ENCODE data around the gene EFHC2.

EFHC2 gene, protein sequence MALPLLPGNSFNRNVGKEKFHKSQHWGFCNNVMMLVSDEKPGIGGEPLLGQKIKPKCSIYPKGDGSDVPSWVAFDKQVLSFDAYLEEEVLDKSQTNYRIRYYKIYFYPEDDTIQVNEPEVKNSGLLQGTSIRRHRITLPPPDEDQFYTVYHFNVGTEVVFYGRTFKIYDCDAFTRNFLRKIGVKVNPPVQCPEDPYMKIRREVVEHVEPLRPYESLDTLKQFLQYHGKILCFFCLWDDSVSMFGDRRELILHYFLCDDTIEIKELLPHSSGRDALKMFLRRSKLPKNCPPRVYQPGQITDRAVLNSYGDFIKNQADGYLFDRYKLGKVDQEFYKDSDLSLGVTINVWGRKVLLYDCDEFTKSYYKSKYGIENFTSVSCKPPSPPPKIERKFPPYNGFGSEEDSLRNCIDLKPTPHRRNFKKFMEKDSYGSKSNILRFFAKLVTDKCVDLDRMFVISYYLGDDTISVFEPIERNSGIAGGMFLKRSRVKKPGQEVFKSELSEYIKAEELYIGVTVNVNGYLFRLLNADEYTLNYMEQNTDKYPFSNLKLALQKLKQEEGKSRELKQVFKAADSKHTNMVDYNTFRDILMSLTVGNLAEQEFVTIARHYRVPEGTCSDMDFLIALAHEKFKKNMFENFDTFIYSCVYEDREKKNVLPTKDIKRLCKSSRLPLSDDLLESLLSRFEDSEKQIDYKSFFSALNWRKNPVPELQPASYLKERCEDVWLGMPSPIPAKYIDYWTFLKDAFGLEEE

DNA sequence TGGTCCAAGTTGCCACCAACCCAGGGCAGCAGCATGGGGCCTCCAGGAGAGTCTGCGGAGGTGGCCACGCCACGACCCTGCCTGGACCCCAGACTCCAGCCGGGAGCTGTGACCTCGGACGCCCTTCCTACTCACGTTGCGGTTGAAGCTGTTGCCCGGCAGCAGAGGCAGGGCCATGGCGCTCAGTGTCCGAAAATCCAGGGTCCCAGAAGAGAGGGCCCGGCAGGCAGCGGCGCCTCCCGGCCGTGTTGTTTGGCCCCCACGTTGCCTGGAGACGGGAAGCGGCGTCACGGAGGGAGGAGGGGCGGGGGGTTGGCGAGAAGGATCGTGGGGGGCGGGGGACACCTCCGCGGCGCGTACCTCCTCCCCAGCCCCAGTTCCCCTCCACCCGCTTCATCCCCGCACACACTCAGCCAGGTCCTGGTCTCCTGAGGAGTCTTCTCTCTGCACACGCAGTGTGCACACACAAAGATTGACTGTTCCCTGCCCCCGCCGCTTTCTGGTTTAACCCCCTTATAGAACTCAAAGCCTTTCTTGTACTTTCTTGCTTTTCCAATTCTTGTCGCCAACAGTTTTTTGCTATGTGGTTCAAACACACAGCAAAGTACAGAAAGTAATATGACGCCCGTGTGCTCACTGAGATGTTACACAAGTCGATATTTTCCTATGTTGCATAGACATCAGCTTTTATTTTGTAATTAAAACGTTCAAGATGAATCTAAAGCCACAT is at the start of gene EFHC2:
TSS of gene EFHC2 (minus strand) at position 261 of the 730 bp plus-strand sequence. CDS start at position 177, 84 bp downstream.
- DNase-seq (ENCODE audit: low spot score) = peak; percentile 53

DNA sequence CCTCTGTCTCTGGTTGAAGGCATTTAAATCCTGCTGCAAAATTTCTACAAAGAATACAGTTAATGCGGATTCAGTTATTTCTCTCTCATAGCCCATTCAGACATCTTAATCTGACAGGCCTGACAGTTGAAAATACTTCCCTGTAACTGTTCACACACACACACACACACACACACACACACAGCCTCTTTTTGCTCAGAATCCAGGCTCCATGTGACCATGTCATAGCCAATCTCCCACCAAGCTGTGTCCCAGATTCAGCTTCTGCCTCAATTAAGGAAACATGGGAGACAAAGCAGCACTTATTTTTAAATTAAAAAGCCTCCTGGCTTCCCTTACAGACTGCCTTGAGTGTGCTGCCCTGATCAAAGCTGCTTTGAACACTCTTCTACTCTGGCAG is 49.3 kb upstream of the EFHC2 start:
- DNase-seq (ENCODE audit: low spot score) = no peak

DNA sequence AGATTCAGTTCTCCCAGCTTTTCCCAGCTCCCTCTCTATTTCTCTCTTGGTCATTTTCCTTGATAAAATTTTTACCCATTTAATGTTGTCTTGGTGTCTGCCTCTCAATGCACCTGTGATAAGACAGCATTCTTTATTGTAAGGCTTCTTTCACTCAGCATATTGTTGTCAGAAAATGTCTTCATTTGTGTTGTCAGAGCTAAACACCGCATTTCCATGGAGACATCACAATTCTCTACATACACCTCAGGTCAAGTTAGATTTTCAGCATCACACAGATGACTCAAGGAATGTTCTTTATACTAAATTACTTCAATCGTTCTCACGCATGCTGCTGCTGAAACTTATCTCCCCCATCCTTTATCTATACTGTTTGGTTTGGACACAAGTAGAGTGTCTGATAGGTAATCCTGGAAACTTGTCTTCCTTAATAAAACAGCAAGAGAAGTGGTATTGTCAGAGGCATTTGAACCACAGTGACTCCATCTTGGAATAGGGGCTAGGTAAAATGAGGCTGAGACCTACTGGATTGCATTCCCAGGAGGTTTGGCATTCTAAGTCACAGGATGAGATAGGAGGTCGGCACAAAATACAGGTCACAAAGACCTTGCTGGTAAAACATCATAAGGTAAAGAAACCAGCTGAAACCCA is 41.3 kb upstream of the EFHC2 start:
- no peak for DNase-seq (ENCODE audit: low spot score)

DNA sequence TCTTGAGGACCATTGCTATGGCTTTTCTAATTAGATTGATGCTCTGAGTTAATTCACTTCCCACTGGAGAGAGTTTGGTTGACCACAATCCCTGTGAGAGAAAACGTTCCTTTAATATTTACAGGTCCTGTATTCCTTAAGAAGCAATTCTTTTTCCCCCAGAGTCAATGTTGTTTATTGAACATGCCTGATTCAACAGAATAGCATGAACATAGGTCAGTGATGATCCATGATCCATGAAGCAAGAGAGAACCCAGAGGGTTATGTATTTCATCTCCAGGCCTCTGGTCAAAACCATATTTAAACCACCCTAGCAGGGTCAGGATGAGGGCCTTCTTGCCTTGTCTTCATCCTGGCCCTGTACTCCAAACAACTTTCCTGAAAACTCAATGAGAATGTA is 39.4 kb upstream of the EFHC2 start:
- no peak for DNase-seq (ENCODE audit: low spot score)

DNA sequence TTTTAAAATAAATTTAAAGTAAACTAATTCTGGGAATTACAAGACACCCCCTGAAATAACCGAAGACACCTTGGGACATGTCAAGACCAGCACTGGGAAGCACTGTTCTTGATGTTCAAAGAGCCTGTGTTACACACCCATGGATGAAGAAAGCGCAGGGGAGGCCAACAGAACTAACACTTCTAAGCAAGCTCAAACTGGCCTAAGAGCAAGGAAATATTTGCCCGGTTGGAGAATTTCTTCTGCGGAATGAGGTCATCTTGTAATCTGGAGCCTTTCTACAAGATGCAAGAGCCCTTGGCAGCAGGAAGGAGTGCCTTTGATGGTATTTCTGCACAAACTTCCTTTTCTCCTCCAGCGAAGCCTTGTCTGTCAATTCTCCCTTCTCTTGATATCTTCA is 9.3 kb upstream of the EFHC2 start:
- DNase-seq (ENCODE audit: low spot score) = no peak

DNA sequence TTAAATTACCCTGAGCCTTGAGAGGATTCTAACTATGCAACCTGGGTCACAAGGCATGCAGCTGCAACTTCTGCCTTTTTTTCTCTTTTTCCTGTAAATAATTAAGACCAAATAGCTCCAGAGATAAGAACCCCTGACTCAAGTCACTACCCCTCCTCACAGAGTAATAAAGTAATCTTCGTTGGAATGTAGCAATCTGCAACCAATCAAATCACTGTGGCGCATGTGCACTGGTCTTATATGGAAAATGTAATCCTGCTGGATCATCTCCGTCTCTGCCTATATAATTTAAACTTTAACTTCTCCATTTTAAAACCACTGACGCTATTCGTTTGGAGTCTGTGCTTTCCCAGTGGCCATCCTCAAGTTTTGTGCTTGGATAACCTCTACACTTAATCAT is 6.1 kb upstream of the EFHC2 start:
- DNase-seq (ENCODE audit: low spot score) = no peak

DNA sequence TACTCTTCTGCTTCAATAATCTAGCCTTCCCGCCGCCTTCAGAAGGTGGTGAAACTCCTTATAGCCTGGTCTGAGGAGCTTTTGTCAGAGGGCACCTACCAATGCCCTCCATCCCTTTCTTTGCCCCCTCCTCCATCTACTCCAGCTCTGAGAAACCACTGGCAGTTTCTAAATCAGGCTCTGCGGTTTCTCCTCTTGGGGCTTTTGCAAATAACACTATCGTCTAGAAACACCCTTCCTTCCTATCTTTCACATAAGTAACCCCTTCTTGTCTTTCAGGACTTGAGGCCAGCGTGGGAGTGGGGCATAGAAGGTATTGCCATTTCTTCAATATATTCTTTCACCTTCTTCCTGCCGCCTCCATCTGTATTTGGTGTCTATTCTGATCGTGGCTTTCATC is 1.2 kb upstream of the EFHC2 start:
- DNase-seq (ENCODE audit: low spot score) = peak; percentile 37

DNA sequence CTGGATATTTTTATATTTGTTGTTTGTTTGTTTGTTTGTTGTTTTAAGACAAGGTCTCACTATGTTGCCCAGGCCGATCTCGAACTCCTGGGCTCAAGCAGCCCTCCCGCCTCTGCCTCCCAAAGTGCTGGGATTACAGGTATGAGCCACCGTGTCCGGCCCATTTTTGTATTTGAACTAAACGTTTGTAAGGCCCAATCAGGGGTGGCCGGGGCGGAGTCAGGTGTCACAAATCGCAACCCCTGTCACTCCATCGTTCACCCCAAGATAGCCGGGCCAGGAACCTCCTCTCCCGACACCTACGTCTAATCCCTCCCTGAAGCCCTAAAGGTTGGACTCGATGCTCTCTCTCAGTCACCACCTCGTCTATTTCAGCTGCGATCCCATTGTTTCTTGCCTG is 722 bp upstream of the EFHC2 start:
- DNase-seq (ENCODE audit: low spot score) = peak; percentile 70

DNA sequence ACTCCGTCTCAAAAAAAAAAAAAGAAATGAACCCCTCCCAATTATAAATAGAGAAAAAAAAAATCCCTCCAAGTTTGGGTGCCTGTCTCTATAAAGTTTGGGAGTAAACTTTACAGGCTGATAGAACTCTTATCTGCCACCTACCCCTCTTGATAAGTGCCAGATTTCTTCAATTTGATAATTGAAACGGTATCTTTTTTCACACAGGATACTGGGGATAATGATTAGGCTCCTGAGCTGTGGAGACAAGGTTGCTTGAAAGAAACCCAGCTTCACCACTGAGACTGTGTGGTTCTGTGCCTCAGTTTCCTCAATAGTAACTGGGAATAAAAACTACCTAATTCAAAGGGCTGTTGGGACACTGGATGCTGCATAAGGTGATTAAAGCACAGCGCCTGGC is 606 bp downstream of the EFHC2 start:
- no peak for DNase-seq (ENCODE audit: low spot score)

DNA sequence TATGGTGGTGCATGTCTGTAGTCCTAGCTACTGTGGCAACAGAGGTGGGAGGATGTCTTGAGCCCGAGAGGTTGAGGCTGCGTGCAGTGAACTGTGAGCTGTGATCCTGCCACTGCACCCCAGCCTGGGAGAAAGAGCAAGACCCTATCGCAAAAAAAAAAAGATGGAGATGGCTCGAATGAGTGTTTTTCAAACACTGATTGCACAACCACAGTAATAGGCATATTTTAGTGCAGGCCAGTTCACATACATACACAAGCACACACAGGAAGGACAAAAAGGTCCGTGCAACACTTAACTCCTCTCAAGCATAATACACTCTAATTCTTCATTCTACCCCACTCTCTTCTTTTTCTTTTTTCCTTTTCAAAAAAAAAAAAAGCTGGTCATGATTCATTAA is 5.1 kb downstream of the EFHC2 start:
- no peak for DNase-seq (ENCODE audit: low spot score)

DNA sequence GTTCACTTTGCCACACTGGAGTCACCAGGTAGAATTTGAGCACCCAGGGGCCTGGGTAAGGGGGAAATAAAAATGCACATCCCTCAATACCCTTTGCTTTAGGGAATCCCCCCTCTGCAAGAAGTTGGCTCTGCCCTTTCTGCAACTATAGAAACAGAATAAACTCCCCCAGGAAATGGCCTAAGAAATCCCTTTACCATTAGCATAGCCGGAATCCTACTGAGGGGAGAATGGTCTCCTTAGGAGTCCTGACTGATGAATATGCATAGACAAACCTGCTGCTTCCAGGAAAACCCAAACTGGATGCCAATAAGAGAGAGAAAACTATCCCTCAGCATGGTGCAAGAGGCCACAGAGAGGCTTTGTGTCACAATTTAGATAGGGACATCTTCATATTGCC is 11.0 kb downstream of the EFHC2 start:
- no peak for DNase-seq (ENCODE audit: low spot score)

DNA sequence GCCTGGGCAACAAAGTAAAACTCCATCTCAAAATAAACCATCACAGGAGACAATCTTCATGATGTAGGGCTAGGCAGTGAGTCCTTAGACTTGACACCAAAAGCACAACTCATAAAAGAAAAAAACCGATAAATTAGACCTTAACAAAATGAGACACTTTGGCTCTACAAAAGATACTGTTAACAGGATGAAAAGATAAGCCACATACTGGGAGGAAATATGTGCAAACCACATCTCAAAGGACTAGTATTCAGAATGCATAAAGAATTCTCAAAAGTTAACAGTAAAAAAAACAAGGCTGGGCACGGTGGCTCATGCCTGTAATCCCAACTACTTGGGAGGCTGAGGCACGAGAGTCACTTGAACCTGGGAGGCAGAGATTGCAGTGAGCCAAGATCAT is 13.2 kb downstream of the EFHC2 start:
- DNase-seq (ENCODE audit: low spot score) = peak; percentile 14

DNA sequence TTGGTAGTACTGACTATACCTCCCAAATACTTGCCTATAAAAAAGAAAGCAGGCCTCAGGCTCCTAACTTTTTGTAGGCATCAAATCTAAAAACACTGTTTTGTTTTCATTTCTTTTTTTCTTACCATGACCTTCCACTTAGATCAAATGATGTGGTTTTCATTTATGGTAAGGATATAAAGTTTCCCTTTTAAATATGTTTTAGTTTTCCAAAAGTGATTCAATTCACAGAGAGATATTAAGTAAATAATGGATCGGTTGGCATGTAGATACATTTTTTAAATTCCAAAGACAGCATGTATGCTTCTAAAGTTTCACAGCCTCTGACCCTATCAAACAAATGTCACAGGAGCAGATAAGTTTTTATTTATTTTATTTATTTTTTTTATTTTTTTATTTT is 23.9 kb downstream of the EFHC2 start:
- DNase-seq (ENCODE audit: low spot score) = no peak

DNA sequence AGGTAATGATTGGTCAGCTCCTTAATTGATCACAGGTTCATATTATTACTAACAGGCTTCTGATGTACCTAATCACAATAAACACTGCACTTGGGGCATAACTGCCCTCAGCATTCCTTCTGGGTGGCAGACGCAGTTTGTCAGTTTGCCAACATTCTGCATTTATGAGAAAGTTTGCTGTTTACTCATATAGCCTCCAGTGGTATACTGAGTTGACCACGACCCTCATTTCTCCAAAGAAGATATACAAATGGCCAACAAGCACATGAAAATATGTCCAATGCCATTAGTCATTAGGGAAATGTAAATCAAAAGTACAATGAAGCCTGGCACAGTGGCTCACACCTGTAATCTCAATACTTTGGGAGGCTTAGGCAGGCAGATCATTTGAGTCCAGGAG is 26.3 kb downstream of the EFHC2 start:
- DNase-seq (ENCODE audit: low spot score) = no peak

DNA sequence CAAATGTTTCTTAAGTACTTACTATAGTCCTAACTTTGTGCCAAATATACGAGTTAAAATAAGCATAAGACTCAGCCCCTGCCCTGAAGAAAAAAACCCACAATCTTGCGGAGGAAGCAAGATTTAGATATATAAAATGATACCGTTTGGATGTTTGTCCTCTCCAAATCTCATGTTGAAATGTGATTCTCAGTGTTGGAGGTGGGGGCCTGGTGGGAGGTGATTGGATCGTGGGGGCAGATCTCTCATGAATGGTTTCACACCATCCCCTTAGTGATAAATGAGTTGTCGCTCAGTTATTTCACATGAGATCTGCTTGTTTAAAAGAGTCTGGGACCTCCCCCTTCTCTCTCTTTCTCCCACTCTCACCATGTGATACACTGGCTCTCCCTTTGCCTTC is 28.7 kb downstream of the EFHC2 start:
- no peak for DNase-seq (ENCODE audit: low spot score)

DNA sequence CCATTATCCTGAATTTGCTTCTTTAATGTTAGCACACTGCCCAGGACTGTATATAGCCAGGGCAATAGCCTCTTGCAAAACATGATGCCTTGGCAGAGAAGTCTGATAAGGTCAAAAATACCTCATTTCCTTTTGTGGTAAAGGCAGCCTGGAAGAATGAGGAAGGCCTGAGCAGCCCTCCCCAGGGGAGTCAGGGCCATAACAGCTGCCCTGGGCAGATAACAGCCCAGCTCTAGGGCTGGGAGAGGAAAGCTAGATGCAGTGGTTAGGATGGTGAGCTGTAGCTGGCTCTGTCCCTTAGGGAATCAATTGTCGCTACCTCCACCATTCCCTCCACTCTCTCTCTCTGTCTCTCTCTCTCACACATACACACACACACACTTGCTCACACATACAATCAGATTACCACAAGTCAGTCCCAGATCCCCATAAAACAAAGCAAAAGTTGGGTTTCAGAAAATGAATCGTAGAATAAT is 29.2 kb downstream of the EFHC2 start:
- DNase-seq (ENCODE audit: low spot score) = peak; percentile 7

DNA sequence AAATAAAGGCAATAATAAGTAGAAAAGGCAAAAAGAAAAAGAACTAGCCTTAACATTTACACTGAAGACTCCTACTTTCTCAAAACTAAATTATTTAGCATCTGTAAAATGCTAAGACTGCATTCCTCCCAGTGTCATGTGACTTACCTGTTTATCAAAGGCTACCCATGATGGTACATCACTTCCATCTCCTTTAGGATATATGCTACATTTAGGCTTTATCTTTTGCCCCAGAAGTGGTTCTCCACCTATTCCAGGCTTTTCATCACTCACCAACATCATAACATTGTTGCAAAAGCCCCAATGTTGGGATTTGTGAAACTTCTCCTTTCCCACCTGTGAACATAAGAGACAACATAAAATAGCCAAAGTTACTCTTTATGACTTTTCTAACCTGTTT is 31.1 kb downstream of the EFHC2 start:
- no peak for DNase-seq (ENCODE audit: low spot score)

DNA sequence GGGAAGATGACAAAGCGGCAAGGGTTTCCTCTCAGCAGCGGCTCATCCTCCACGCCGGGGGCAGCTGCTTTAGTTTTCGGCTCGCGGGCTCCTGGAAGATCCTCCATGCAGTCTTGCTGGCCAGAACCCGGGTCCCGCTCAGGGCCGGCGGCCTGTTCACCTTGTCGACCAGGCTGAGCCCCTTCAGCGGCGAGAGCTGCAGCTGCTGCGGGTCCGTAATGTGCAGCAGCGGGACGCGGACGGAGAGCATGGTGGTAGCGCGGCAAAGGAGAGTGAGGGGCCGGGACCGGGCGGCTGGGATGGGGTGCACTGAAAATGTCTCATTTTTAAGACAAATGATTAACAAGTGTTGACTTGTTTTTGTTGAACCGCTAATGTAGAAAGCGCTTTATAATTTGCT is 33.2 kb downstream of the EFHC2 start:
- DNase-seq (ENCODE audit: low spot score) = no peak

DNA sequence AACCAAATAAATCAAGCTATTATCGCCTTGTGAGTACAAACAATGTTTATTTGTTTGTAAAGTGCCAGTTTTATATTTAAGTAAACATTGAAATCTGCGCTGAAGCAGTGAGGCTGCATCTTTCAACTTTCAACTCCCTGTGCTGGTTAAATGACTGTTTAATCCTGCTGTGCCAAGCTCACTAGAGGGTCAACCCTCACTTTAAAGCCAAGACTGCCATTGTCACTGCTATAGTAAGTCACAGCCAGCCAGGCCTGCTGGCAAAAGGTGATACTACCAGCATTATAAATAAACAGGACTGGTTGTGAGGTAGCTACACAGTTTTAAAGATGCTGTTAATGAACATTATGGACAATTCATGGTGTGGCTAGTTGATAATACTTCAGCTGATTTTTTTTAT is 34.6 kb downstream of the EFHC2 start:
- no peak for DNase-seq (ENCODE audit: low spot score)

DNA sequence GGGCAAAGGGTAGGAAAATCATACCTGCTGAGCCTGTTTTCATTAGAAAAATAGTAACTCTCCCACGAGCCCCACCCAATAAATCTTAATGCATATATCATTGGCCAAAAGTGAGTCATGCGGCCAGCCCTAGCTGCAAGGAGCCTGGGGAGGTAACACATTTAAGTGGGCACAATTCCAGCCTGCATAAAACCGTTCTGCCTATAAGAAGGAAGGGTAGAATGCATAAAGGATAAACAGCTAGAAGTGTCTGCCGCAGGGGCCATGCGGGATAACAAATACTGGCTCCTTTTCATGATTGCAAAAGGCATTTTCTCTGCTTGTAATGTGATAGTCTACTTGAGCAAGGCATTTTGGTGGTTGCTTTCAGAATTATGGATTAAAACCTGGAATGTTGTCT is 37.1 kb downstream of the EFHC2 start:
- DNase-seq (ENCODE audit: low spot score) = no peak

DNA sequence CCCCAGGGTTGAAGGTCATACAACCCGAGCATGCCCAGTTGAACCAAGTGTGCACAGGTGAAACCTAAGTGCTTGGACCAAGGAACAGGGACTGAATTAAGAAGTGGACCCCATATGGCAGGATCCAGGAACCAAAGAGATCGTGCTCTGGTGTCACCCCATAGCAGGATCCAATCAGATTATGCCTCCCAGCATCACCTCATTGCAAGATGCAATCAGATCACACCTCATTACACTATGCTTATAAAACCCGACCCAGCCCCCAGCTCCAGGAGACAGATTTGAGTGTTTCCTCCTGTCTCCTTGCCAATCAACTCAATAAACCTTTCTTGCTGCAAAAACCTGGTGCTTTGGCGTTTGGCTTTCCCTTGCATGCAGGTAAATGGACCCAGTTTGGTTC is 37.6 kb downstream of the EFHC2 start:
- DNase-seq (ENCODE audit: low spot score) = no peak

DNA sequence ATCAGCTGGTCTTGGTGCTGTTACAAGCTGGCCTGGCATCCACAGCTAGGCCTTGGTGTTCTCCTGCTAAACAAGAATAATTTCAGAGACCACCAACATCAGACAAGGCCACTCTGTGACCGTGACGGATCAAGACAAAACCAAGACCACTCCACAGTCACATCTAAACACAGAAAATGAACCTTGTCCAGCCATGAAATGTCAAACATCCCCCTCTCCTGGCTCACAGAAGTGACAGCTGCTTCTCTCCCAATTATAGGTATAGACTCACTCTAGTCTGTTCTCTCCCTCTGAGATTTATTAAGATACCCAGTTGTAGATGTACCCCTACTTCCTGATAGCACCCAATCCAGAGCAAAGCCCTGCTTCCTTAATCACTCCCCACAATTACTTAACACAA is 40.4 kb downstream of the EFHC2 start:
- no peak for DNase-seq (ENCODE audit: low spot score)

Measured in CD4-positive, alpha-beta T cell treated with Interleukin-2 at 100 ng/mL for 4 hours (primary cell).